ENCODE data around the gene VIPAS39. TPM values are rescaled to one million over a fixed set of nuclear protein-coding genes. Genes with fewer than 3 reads are reported as not detected.

VIPAS39 gene
- total RNA-seq, 1 experiment from 2014 or later: 16.8 TPM

- no peak; the same call in 1 of the 2 replicates for ATAC-seq
- ChIA-PET POLR2A (no interaction called here), CTCF (no interaction called here), RAD21 (ENCODE audit: low non-redundant PET in 1 of 2, low total read pairs in 2 of 2, uncharacterized antibody in 2 of 2, unreplicated experiment in 2 of 2) (no interaction called here)
- no TSS peak for BruUV-seq (replicated peaks)
- no peaks in the 10 kb centered on the region for H3K9me2 ChIP-seq (ENCODE audit: insufficient read depth)
- no peak overlapping the region for H3K9ac ChIP-seq (ENCODE audit: low read length)
- no peaks in the 10 kb centered on the region for H4K20me1 ChIP-seq (ENCODE audit: insufficient read depth)
- H3K4me1 ChIP-seq (ENCODE audit: control insufficient read depth in 1 of 2, insufficient read depth in 2 of 2, low read length in 2 of 2): no peaks in the 10 kb centered on the region
- H3K79me2 ChIP-seq (ENCODE audit: insufficient read depth, low read length): no peaks in the 10 kb centered on the region
- H3K4me2 ChIP-seq (ENCODE audit: low read length): no peak overlapping the region
- H3K9me3 ChIP-seq (ENCODE audit: control insufficient read depth in 1 of 2, insufficient read depth in 1 of 2, low read depth in 1 of 2, low read length in 2 of 2): no peaks in the 10 kb centered on the region
- no peak overlapping the region for H3K4me3 ChIP-seq (replicated peaks in 1 of 2; ENCODE audit: low read depth in 1 of 2, low read length in 2 of 2)
- H3K27ac ChIP-seq (ENCODE audit: low read depth, low read length): no peak overlapping the region
- no peaks in the 10 kb centered on the region for H3K36me3 ChIP-seq (ENCODE audit: control insufficient read depth in 1 of 2, insufficient read depth in 2 of 2, low read length in 2 of 2)
- H2AFZ ChIP-seq (ENCODE audit: low read depth, low read length, poor library complexity, severe bottlenecking): no peak overlapping the region
- DNase-seq (ENCODE audit: low read depth, low spot score): no peak
- H3K27me3 ChIP-seq (ENCODE audit: insufficient read depth, low read length): no peaks in the 10 kb centered on the region
- TF ChIP-seq YY1 (IDR thresholded peaks at IDR 0.05; ENCODE audit: extremely low read depth, insufficient replicate concordance, low read depth, low read length) (no peak), ELF1 (IDR thresholded peaks at IDR 0.05; ENCODE audit: borderline replicate concordance, low read depth) (no peak), CEBPB (IDR thresholded peaks at IDR 0.05; ENCODE audit: low read depth) (no peak), EZH2phosphoT487 (IDR thresholded peaks at IDR 0.05; ENCODE audit: borderline replicate concordance) (no peak), EZH2 (IDR thresholded peaks at IDR 0.05) (no peak), SIN3A (IDR thresholded peaks at IDR 0.05; ENCODE audit: low read depth) (no peak), TCF7L2 (IDR thresholded peaks at IDR 0.05; ENCODE audit: borderline replicate concordance, extremely low read depth, insufficient read depth, insufficient read length) (no peak), JUND (IDR thresholded peaks at IDR 0.05) (no peak), REST (IDR thresholded peaks at IDR 0.05; ENCODE audit: low read depth) (no peak)
- TF ChIP-seq, protein P1, sequence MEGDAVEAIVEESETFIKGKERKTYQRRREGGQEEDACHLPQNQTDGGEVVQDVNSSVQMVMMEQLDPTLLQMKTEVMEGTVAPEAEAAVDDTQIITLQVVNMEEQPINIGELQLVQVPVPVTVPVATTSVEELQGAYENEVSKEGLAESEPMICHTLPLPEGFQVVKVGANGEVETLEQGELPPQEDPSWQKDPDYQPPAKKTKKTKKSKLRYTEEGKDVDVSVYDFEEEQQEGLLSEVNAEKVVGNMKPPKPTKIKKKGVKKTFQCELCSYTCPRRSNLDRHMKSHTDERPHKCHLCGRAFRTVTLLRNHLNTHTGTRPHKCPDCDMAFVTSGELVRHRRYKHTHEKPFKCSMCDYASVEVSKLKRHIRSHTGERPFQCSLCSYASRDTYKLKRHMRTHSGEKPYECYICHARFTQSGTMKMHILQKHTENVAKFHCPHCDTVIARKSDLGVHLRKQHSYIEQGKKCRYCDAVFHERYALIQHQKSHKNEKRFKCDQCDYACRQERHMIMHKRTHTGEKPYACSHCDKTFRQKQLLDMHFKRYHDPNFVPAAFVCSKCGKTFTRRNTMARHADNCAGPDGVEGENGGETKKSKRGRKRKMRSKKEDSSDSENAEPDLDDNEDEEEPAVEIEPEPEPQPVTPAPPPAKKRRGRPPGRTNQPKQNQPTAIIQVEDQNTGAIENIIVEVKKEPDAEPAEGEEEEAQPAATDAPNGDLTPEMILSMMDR (IDR thresholded peaks at IDR 0.05 in 2 of 3, conservative IDR thresholded peaks at IDR 0.05 in 1 of 3; ENCODE audit: borderline replicate concordance in 1 of 3, insufficient read depth in 1 of 3, low read depth in 2 of 3, low read length in 2 of 3): no peak
- intact Hi-C loops (cut with micrococcal nuclease): no loop called here
Observed at GRCh38 chr14:77478029-77478428, 20.6 kb upstream of the VIPAS39 start.
